Panc1 (cell line): ENCODE results near the gene ADCY9.

Experiments used
- POLR2AphosphoS5 ChIP-seq: IDR thresholded peaks from 2 replicates; pipeline ENCODE4 v1.6.1; 2012; ENCODE audit warnings: mild to moderate bottlenecking, low read depth, low read length, moderate library complexity
- SIN3A ChIP-seq: IDR thresholded peaks from 2 replicates; pipeline ENCODE4 v1.6.1; 2012; ENCODE audit warnings: low read depth, mild to moderate bottlenecking, low read length, moderate library complexity, borderline replicate concordance; ENCODE audit not compliant: insufficient read depth
- TF ChIP-seq, protein P1 (sequence below): fragments of 450-650 bp; IDR thresholded peaks from 2 replicates; pipeline ENCODE4 v1.5.1; 2017; ENCODE audit warnings: mild to moderate bottlenecking
- TF ChIP-seq, protein P2 (sequence below), 2 experiments: IDR thresholded peaks; 2 replicates each; pipeline ENCODE4 v1.6.1; 2011 to 2012; ENCODE audit warnings: low read depth in 2 of 2, control low read depth in 1 of 2, low read length in 1 of 2, mild to moderate bottlenecking in 1 of 2, moderate library complexity in 1 of 2; ENCODE audit not compliant: insufficient read depth in 1 of 2

DNA sequence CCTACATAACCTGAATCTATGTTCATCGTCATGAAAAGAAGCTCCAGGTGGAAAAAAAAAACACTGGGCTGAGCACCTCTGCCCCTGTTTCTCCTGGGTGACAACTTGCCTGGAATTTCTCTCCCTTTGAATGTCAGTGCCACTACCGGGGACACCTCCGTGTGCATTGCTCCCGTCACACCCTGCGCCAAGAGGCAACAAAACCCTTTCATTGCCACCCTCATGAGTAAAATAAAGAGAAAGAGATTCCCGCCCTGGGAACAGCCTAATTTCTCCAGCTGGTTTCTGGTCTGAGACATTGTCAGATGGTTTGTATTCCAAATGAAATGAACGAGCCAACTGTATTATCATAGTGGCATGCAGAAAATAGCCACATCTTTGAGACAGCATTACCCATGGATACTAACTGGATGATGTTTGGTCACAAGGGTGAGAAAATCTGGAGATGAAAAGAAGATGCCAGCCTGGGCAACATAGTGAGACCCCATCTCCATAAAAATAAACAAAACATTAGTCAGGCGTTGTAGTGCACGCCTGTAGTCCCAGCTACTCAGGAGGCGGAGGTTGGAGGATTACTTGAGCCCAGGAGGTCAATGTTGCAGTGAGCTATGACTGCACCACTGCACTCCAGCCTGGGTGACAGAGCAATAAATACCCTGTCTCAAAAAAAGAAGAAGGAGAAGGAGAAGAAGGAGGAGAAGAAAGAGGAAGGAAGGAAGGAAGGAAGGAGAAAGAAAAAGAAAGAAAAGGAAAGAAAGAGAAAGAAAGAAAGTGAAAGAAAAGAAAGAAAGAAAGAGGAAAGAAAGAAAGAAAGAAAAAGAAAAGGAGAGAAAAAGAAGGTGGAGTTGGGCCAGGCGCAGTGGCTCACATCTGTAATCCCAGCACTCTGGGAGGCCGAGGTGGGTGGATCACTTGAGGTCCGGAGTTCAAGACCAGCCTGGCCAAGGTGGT is 42.2 kb upstream of the ADCY9 start:
- TF ChIP-seq, protein P1, sequence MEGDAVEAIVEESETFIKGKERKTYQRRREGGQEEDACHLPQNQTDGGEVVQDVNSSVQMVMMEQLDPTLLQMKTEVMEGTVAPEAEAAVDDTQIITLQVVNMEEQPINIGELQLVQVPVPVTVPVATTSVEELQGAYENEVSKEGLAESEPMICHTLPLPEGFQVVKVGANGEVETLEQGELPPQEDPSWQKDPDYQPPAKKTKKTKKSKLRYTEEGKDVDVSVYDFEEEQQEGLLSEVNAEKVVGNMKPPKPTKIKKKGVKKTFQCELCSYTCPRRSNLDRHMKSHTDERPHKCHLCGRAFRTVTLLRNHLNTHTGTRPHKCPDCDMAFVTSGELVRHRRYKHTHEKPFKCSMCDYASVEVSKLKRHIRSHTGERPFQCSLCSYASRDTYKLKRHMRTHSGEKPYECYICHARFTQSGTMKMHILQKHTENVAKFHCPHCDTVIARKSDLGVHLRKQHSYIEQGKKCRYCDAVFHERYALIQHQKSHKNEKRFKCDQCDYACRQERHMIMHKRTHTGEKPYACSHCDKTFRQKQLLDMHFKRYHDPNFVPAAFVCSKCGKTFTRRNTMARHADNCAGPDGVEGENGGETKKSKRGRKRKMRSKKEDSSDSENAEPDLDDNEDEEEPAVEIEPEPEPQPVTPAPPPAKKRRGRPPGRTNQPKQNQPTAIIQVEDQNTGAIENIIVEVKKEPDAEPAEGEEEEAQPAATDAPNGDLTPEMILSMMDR = no peak
- TF ChIP-seq POLR2AphosphoS5 (no peak), SIN3A (no peak)
- TF ChIP-seq, protein P2, sequence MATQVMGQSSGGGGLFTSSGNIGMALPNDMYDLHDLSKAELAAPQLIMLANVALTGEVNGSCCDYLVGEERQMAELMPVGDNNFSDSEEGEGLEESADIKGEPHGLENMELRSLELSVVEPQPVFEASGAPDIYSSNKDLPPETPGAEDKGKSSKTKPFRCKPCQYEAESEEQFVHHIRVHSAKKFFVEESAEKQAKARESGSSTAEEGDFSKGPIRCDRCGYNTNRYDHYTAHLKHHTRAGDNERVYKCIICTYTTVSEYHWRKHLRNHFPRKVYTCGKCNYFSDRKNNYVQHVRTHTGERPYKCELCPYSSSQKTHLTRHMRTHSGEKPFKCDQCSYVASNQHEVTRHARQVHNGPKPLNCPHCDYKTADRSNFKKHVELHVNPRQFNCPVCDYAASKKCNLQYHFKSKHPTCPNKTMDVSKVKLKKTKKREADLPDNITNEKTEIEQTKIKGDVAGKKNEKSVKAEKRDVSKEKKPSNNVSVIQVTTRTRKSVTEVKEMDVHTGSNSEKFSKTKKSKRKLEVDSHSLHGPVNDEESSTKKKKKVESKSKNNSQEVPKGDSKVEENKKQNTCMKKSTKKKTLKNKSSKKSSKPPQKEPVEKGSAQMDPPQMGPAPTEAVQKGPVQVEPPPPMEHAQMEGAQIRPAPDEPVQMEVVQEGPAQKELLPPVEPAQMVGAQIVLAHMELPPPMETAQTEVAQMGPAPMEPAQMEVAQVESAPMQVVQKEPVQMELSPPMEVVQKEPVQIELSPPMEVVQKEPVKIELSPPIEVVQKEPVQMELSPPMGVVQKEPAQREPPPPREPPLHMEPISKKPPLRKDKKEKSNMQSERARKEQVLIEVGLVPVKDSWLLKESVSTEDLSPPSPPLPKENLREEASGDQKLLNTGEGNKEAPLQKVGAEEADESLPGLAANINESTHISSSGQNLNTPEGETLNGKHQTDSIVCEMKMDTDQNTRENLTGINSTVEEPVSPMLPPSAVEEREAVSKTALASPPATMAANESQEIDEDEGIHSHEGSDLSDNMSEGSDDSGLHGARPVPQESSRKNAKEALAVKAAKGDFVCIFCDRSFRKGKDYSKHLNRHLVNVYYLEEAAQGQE (IDR thresholded peaks at IDR 0.05; ENCODE audit: insufficient read depth in 1 of 2, low read depth in 2 of 2, low read length in 1 of 2) = no peak
